COLO829 (cell line): Measurements from ENCODE around the gene HSPA4L.

Source experiments
- DNase-seq: peaks from one replicate; pipeline ENCODE4 v3.0.0; 2012; ENCODE audit warnings: low spot score

HSPA4L gene

GRCh38 chr4:127783955-127784770 is 2.0 kb downstream of the HSPA4L start:
- no peak for DNase-seq

DNA sequence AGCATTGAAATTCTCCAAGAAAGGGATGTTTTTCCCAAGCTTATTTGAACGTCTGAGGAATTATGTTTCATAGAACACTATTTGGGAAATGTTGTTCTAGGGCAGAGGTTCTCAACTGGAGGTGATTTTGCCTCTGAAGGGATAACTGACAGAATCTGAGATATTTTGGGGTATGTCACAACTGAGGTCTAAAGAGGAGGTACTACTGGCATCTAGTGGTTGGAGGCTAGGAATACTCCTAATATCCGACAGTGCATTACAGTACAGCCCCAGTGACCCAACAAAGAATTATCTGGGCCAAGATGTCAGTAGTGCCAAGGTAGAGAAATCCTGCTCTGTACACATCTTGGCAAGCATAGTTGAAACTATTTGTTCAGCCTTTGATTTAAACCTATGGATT is 6.4 kb downstream of the HSPA4L start:
- no peak for DNase-seq

- no peak for DNase-seq
Measured at GRCh38 chr4:127791391-127791790, 9.3 kb downstream of the HSPA4L start.

DNA sequence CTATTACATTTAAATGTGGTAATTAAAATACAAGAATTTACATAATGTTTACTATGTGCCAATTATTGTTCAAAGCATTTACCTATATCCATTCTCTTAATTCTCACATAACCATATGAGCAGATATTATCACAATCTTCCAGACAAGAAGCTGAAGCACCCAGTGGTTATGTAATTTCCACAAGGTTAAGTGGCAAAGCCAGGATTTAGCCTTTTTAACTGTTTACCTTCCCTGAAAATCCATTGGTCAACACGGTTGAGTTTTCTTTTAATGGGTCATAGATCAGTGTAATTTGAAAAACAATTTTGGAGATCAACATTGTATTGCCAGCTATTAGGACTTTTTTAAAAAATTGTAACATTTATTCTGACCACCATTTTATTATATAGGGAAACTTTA is 11.4 kb downstream of the HSPA4L start:
- no peak for DNase-seq

- no peak for DNase-seq
Measured at GRCh38 chr4:127799711-127800110, 17.6 kb downstream of the HSPA4L start.

DNA sequence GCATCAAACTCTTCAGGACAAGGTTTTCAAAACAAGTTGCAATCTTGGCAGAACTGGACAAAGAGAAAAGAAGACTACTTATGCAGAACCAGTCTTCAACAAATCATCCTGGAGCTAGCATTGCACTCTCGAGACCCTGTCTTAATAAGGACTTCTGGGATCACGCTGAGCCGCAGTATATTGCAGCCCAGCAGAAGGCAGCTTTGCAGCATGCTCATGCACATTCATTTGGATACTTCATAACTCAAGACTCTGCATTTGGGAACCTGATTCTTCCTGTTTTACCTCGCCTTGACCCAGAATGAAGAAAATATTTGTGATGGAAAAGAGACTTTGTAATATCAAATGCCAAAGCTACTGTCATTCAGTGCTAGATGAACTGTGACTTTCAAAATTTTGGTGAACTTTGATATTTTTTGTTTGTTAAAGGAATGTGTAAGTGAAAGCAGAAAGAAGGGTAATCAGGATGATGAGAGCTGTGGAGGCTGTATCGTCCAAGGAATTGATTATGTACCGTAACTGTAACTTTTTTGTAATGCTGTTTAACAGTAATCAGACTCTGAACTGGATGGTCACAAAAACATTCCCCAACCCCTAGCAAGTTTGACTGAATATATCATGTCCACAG is 27.2 kb downstream of the HSPA4L start:
- DNase-seq = no peak

GRCh38 chr4:127810551-127810950 is 28.4 kb downstream of the HSPA4L start:
- no peak for DNase-seq

- DNase-seq = no peak
Measured at GRCh38 chr4:127822430-127822829, 40.3 kb downstream of the HSPA4L start.

DNA sequence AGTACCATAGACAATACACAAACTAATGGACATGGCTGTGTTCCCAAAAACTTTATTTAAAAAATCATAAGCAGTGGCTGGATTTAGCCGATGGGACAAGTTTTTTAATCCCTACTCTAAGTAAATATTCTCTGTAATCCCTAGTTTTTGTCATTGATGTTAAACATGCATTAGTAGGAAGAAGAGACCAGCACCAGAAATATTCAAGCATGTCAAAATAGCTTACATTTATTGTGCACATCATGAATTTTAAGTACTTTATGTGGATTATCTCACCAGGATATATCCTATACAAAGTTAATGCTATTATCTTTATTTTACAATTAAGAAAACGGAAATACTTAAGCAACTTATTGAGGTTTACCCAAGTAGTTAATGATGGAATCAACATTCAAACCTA is 46.0 kb downstream of the HSPA4L start:
- DNase-seq = no peak

DNA sequence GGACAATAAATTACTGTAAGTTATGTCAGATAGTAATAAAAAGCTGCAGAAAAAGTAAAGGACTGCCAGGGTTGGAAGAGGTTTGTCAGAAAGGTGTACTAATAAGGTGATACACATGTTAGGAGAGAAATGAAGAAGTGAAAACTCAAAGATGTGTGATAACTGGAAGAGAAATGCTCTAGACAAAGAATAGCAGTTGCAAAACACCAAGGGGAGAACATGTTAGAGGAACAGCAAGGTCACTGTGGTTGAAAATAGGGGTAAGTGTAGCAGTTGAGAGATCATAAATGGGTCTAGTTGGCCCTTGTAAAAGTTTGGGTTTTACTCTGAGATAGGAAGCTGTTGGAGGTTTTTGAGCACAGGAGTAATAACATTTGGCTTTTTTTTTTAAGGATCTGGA is 46.9 kb downstream of the HSPA4L start:
- no peak for DNase-seq

DNA sequence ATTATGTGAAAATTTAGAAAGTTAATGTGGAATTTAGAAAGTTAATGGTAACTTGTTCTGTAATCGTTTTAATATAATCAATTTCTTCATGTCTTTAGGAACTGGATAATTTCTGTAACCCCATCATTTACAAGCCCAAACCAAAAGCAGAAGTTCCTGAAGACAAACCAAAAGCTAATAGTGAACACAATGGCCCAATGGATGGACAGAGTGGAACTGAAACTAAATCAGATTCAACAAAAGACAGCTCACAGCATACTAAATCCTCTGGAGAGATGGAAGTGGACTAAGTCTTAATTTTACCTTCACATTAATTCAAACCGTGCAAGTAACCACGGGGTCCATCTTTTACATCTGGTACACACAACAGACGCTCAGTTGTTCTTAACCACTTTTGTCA is 50.5 kb downstream of the HSPA4L start:
- DNase-seq = no peak

GRCh38 chr4:127843704-127844600 is 61.8 kb downstream of the HSPA4L start:
- DNase-seq = no peak

DNA sequence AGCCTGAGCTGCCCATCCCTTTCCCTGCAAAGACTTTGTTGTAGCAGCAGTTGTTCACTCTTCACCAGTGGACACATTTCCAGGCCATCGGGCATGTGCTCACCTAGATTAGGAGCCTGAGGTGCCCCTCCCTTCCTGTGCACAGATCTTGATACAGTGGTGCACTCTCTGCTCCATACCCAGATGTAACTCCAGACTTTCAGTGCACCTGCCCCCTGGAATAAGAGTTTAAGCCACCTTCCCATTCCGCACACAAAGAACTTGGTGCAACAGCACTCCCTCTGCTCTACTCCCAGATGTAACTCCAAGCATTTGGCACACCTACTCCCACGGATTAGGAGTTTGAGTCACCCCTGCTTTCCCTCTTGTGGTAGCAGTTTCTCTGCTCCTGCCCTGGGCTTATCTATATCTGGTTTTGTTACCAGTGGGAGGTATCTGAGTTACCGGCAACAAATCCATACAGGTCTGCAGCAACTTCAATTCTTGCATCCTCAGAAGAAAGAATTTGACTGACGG is 62.5 kb downstream of the HSPA4L start:
- no peak for DNase-seq

DNA sequence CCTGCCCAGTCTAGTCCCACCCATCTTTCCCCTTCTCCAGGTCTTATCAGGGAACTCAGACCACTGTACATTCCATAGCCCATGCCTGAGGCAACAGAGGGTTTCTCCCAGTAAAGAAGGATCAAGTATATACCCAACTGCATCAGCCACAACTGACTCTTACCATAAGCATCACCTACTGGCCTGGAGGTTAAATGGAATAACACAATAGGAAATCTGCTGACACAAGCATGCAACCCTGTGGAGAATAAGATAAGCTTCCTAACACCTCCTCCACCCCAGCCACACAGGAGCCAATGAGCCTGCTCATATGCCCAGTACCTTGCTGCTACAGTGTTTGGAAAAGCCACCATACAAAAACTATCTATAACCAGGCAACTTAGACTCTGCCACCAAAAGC is 63.9 kb downstream of the HSPA4L start:
- DNase-seq = no peak

DNA sequence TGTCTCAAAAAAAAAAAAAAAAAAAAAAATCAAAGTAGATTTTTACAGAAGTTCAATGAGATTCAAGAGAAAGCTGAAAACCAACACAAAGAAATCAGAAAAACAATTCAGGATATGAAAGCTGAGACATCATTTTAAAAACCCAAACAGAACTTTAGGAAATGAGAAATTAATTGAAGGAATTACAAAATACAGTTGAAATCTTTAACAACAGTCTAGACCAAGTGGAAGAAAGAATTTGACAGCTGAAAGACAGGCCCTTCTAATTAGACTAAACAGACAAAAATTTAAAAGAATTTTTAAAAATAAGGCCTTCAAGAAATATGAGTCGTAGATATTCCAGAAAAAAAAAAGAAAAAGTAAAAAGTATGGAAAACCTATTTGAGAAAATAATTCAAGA is 64.6 kb downstream of the HSPA4L start:
- no peak for DNase-seq

DNA sequence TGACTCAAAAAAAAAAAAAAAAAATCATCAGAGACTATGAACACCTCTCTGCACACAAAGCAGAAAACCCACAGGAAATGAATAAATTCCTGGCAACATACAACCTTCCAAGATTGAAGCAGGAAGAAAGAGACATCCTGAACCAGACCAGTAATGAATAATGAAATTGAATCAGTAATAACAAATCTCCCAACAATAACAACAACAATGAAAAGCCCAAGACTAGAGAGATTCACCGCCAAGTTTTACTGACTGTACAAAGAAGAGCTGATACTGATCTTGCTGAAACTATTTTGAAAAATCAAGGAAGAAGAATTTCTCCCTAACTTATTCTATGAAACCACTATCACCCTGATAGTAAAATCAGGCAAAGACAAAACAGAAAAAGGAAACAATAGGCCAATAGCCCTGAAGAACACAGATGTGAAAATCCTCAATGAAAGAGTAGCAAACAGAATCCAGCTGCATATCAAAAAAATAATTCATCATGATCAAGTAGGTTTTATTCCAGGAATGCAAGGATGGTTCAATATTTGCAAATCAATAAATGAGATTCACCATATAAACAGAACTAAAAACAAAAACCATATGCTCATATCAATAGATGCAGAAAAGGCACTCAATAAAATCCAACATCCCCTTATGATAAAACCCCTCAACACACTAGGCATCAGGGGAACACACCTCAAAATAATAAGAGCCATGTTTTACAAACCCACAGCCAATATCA is 67.5 kb downstream of the HSPA4L start:
- DNase-seq = no peak

DNA sequence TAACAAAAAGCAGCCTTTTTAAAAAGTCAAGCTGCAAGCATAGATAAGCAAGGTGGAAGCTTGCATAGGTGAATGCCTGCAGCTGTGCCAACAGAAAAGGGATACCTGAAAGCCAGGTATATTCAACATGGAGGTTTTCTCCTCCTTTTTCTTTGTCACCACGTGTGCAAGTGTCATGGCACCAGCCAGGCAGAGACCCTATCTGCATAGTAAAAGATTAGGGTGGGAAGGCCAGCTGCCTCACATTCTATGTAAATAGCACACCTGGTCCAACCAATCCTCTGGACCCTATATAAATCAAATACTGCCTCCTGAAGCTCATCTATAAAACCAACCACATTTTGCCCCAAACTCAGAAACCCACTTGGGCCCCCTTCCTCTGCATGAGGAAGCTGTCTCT is 70.5 kb downstream of the HSPA4L start:
- DNase-seq = no peak

DNA sequence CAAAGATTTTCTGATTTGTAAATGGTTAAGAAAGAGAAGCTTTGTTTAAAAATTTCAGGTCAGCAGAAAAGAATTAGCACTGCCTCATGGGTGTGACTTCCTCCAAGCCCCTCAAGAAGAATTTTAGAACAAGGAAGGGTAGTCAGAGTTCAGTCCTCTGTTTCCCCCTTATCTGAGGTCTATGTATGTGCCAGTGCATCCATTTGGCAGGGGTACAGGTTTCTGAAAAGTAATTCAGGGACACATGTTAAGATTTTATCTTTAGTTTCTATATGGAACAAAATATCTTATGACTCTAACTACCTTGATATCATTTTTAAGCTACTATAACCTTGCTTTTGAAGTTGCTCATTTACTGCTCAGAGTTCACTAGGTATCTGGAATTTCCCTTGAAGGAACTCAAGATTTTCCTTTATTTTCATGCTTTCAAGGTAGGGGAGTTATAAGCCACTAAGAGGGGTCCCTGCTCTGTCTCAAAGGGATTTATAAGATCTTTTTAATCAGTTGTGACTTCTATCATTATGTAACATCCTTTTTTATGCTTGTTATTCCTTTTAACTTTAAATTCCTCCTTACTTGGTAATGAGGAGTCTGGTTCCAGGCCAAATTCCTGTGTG is 74.2 kb downstream of the HSPA4L start:
- DNase-seq = no peak

DNA sequence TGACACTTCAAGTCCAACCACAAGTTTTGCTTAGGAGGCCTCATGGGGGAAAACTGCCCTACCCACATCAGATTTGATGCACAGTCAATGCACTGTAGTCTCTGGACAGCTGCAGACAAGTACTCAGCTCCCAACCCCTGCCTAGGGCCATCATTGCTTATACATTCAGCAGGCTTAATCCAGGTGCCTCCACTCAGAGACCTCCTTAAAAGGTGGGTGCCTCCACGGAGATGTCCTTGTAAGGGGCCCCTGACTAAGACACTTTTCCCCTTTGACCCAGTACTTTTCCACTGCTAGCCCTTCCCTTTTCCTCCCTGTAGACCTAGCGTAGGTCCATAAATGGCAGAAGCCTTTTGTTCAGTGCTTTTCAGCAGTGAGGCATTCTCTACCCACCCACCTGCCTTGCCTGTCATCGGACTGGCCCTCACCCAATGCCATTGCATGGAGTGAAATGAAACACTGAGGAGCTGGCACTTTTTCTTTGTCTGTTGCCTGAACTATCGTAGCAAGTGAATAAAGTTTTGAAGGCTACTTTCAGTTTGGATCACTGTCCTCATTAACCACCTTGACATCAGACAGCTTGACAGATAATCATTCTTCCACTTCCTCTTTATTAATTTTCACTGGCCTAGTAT is 74.8 kb downstream of the HSPA4L start:
- no peak for DNase-seq

GRCh38 chr4:127857641-127858040 is 75.5 kb downstream of the HSPA4L start:
- DNase-seq = no peak

GRCh38 chr4:127868196-127868595 is 86.1 kb downstream of the HSPA4L start:
- DNase-seq = no peak
